ENCODE results near the gene GABRD.

The GABRD gene

GRCh38 chr1:2019172-2019543 is at the start of gene GABRD:
TSS of gene GABRD (plus strand) at chr1:2019345. CDS start at chr1:2019424, 79 bp downstream.
- DNase-seq (ENCODE audit: low read depth) = no peak
- H3K4me3 ChIP-seq (ENCODE audit: low read depth, low read length) = no peak within 1 kb of the TSS
- in situ Hi-C loops (cut with HindIII; ENCODE audit: low sequenced_read_pairs) = no loop called here
- TF ChIP-seq, protein P1, sequence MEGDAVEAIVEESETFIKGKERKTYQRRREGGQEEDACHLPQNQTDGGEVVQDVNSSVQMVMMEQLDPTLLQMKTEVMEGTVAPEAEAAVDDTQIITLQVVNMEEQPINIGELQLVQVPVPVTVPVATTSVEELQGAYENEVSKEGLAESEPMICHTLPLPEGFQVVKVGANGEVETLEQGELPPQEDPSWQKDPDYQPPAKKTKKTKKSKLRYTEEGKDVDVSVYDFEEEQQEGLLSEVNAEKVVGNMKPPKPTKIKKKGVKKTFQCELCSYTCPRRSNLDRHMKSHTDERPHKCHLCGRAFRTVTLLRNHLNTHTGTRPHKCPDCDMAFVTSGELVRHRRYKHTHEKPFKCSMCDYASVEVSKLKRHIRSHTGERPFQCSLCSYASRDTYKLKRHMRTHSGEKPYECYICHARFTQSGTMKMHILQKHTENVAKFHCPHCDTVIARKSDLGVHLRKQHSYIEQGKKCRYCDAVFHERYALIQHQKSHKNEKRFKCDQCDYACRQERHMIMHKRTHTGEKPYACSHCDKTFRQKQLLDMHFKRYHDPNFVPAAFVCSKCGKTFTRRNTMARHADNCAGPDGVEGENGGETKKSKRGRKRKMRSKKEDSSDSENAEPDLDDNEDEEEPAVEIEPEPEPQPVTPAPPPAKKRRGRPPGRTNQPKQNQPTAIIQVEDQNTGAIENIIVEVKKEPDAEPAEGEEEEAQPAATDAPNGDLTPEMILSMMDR (IDR thresholded peaks at IDR 0.05; ENCODE audit: low read depth, low read length, missing control alignments) = no peak

DNA sequence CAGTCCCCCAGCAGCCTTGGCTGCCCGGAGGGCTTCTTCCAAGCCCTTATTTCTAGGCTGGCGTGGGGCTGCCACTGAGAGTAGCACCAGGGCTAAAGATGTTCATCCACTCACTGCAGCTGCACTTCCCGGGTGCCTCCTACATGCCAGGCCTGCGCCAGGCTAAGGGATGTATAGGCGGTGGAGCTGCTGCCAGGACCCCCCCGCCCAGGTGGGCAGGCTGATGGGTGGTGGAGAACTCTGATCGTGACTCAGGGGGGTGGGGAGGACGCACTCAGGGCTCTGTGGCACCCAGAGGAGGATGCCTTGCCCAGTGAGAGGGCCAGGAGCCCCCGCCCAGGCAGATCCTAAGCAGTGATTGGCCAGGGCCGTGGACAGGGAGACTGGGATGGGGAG is 49.6 kb upstream of the GABRD start:
- TF ChIP-seq, protein P1 (IDR thresholded peaks at IDR 0.05; ENCODE audit: low read depth, low read length, missing control alignments) = no peak
- no peak for DNase-seq (ENCODE audit: low read depth)
- H3K4me3 ChIP-seq (ENCODE audit: low read depth, low read length) = no peak overlapping the region
- in situ Hi-C loops (cut with HindIII; ENCODE audit: low sequenced_read_pairs) = no loop called here

DNA sequence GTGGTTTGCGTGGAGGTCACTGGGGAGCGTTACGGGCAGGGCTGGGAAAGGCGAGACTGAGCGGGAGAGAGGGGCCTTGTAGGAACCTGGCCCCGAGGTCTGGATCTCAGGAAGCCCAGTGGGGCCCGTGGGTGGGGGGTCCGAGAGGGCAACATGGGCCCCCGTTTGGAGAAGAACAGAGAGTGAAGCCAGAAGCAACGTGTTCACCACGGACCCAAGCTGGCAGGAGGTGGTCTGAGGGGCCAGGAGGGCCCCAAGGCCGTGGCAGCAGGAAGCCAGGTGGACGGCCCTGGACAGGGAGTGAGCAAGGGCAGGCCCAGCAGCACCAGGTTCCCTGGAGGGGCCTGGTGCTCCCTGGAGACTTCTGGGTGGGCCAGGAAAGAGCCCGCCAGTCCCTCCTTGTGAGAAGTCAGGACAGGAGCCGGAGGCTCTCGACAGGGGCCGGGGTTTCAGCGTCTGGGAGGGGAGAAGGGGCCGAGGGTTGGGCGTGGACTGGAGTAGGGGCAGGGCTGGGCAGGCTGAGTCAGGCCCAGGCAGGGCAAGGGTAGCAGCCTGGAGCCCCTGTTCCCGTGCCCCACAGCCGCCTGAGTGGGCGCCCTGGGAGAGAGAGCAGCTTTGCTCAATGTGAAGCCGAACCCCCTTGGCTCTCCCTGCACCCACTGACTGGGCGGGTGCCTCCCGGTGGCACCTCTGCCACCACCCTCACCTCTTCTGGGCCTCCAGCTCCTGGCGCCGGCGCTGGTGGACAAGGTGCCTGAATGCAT is 49.0 kb upstream of the GABRD start:
- DNase-seq (ENCODE audit: low read depth) = no peak
- in situ Hi-C loops (cut with HindIII; ENCODE audit: low sequenced_read_pairs) = no loop called here
- no peak overlapping the region for H3K4me3 ChIP-seq (ENCODE audit: low read depth, low read length)
- TF ChIP-seq, protein P1 (IDR thresholded peaks at IDR 0.05; ENCODE audit: low read depth, low read length, missing control alignments) = no peak

DNA sequence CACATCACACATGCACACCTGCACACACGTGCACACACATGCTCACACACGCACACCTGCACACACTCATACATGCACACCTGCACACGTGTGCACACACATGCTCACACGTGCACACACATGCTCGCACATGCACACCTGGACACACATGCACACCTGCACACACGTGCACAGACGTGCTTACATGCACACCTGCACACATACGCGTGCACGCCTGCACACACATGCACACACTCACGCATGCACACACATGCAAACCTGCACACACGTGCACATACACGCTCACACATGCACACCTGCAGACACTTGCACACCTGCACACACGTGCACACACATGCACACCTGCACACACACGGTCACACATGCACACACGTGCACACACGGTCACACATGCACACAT is 48.1 kb upstream of the GABRD start:
- in situ Hi-C loops (cut with HindIII; ENCODE audit: low sequenced_read_pairs) = no loop called here

DNA sequence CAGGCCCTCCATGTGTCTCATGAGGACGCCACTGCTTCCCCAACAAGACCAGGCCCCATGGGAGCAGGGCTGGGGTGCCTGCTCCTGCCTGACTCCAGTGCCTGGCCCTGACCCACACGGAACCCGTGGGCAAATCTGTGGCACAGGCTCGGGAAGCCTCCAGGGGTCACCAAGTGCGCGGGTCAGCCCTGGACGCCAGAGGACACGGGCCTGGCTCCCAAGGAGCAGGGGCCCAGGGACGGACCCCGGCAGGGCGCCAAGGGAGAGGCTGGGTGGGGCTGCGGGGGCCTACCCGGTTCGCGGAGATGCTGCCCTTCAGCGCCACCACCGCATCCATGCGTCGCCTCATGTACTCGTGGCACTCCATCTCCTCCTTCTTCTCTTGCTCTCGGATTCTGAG is 47.5 kb upstream of the GABRD start:
- in situ Hi-C loops (cut with HindIII; ENCODE audit: low sequenced_read_pairs) = no loop called here
- no peak for DNase-seq (ENCODE audit: low read depth)
- TF ChIP-seq, protein P1 (IDR thresholded peaks at IDR 0.05; ENCODE audit: low read depth, low read length, missing control alignments) = no peak
- no peak overlapping the region for H3K4me3 ChIP-seq (ENCODE audit: low read depth, low read length)

More for the DNA sequence above, 48.1 kb upstream of the GABRD start:
- H3K4me3 ChIP-seq (ENCODE audit: low read depth, low read length) = no peak overlapping the region
- TF ChIP-seq, protein P1 (IDR thresholded peaks at IDR 0.05; ENCODE audit: low read depth, low read length, missing control alignments) = no peak
- DNase-seq (ENCODE audit: low read depth) = no peak

GRCh38 chr1:1972976-1973715 is 46.0 kb upstream of the GABRD start:
- no peak for DNase-seq (ENCODE audit: low read depth)
- TF ChIP-seq, protein P1 (IDR thresholded peaks at IDR 0.05; ENCODE audit: low read depth, low read length, missing control alignments) = no peak
- H3K4me3 ChIP-seq (ENCODE audit: low read depth, low read length) = no peak overlapping the region
- in situ Hi-C loops (cut with HindIII; ENCODE audit: low sequenced_read_pairs) = no loop called here

Data from astrocyte of the cerebellum (primary cell).